Spinal cord (tissue), 10 donors: Measurements from ENCODE around the gene PTPN2. TPM values are rescaled to one million over a fixed set of nuclear protein-coding genes. Genes with fewer than 3 reads are reported as not detected.
"Not testable (repeated sequence)": the region's sequence is repeated elsewhere in the genome, so short reads cannot be mapped to it uniquely, and the experiment has no call there.

Source experiments
- DNase-seq, 6 donors: peaks; one replicate each; pipeline versions ENCODE4 v3.0.0 to v3.0.0-alpha.2; 2013 to 2015; ENCODE audit warnings: low spot score in 6 of 6, low read depth in 4 of 6
- H3K27ac ChIP-seq: one replicate; pipeline ENCODE4 v1.5.1; 2013; ENCODE audit warnings: low read depth, low read length, control low read depth
- H3K27me3 ChIP-seq: one replicate; pipeline ENCODE4 v1.6.1; 2013; ENCODE audit warnings: low read length; ENCODE audit not compliant: control insufficient read depth, insufficient read depth
- H3K36me3 ChIP-seq: one replicate; pipeline ENCODE4 v1.6.1; 2013; ENCODE audit warnings: low read length; ENCODE audit not compliant: control insufficient read depth, insufficient read depth
- H3K4me1 ChIP-seq: one replicate; pipeline ENCODE4 v1.6.1; 2013; ENCODE audit warnings: low read length; ENCODE audit not compliant: control insufficient read depth, insufficient read depth
- H3K4me3 ChIP-seq: one replicate; pipeline ENCODE4 v1.5.1; 2013; ENCODE audit warnings: low read depth, low read length, control low read depth
- H3K9me3 ChIP-seq: one replicate; pipeline ENCODE4 v1.6.1; 2013; ENCODE audit warnings: low read length; ENCODE audit not compliant: control insufficient read depth, insufficient read depth
- whole genome bisulfite sequencing: methylation state at CpG from one replicate; pipeline ENCODE4 v1.1.5; 2013; ENCODE audit warnings: missing lambda C conversion rate; ENCODE audit not compliant: insufficient coverage; 5-methylcytosine and 5-hydroxymethylcytosine counted together
- polyA plus RNA-seq, 2 donors: library from polyadenylated mRNA; unstranded; fragments of 120-200 nt; gene quantifications; one replicate each; pipeline ENCODE4 v1.2.1, GENCODE V29; 2013; ENCODE audit not compliant: insufficient read length in 2 of 2
- total RNA-seq, 2 donors: library from RNA; depleted of rRNA in 1 of 2; stranded (reverse); fragments of 120-200 nt in 1 of 2; fragments of >200 nt in 1 of 2; gene quantifications; one replicate each; pipeline versions ENCODE4 v1.2.3 to v1.2.4, GENCODE V29; 2013 to 2014
- donor health status: healthy.

The PTPN2 gene
- total and polyA plus RNA-seq, 4 donors: 28.4 to 40.9 (median 31.3) TPM

DNA sequence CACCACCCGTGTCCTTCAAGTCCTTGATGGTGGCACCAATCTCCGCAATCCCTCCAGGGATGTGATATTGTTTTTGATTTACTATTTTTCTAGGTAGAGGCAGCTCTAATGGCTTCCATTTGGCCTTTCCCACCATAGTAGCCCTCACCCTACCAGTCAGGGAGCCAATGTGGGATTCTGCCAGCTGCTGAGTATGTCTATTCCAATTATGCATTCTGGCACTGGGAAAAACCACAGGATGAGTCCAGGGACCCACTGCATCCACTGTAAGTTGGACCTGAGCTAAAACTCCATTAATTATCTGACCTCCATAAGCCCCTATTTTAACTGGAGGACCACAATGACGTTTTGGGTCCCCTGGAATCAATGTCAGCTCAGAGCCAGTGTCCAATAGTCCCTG, 125.5 kb downstream of the PTPN2 start:
- not testable (repeated sequence) for DNase-seq

DNA sequence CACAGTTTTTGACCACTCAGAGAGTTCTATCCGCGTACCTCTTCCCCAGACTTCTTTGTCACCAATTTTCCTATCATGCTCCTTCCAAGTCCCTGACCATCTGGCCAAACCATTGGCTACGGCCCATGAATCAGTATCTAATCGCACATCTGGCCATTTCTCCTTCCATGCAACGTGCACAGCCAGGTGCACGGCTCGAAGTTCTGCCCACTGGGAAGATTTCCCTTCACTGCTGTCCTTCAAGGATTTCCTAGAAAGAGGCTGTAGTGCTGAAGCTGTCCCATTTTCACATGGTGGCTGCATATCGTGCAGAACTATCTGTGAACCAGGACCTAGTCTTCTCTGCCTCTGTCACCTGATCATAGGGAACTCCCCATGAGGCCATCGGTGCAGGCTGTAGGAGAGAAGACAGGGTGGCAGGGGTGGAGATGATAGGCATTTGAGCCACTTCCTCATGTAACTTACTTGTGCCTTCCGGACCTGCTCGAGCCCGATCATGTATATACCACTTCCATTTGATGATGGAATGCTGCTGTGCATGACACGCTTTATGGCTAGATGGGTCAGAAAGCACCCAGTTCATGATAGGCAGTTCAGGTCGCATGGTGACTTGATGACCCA, 127.3 kb downstream of the PTPN2 start:
- not testable (repeated sequence) for H3K27ac ChIP-seq, DNase-seq, H3K9me3 ChIP-seq, H3K36me3 ChIP-seq, H3K27me3 ChIP-seq, H3K4me3 ChIP-seq, H3K4me1 ChIP-seq
- 92% methylated on average over 13 of the region's 14 CpGs for WGBS

More for the DNA sequence above, 125.5 kb downstream of the PTPN2 start:
- WGBS: 80% methylated on average over 1 of the region's 3 CpGs
- H3K4me3 ChIP-seq, H3K27ac ChIP-seq, H3K27me3 ChIP-seq, H3K36me3 ChIP-seq, H3K9me3 ChIP-seq, H3K4me1 ChIP-seq: not testable (repeated sequence)

DNA sequence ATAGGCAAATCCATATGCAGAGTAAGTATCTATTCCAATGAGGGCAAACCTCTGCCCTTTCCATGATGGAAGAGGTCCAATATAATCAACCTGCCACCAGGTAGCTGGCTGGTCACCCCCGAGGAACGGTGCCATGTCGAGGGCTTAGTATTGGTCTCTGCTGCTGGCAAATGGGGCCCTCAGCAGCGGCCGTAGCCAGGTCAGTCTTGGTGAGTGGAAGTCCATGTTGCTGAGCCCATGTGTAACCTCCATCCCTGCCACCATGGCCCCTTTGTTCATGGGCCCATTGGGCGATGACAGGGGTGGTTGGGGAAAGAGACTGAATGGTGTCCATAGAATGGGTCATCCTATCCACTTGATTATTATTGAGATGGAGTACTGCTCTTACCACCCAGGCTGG, 128.4 kb downstream of the PTPN2 start:
- H3K36me3 ChIP-seq, H3K27me3 ChIP-seq, DNase-seq, H3K9me3 ChIP-seq, H3K27ac ChIP-seq, H3K4me1 ChIP-seq, H3K4me3 ChIP-seq: not testable (repeated sequence)
- WGBS: 98% methylated on average over 5 of the region's 6 CpGs

DNA sequence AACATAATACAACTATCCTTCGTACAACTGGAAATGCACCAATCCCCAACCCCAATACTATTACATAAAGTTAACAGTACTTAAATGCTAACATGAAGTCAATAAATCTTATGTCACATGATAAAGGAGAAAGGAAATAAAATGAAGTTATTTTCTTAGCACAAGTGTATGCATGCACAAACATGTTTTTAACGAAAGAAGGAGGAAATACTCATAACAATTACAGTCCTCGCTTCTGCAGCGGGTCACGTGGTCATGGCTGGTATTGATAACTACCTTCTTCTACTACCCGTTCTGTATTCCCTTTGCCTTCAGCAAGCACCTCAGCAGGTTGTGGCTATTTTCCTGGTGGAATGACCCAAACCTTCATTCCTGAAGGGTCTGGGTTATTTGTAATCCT, 129.5 kb downstream of the PTPN2 start:
- no peaks in the 10 kb centered on the region for H3K36me3 ChIP-seq
- H3K4me3 ChIP-seq: no peak overlapping the region
- no peak overlapping the region for H3K27ac ChIP-seq
- no peaks in the 10 kb centered on the region for H3K27me3 ChIP-seq
- no peak for DNase-seq
- H3K4me1 ChIP-seq: no peaks in the 10 kb centered on the region
- WGBS: 90% methylated on average over 2 of the region's 6 CpGs
- H3K9me3 ChIP-seq: no peaks in the 10 kb centered on the region

DNA sequence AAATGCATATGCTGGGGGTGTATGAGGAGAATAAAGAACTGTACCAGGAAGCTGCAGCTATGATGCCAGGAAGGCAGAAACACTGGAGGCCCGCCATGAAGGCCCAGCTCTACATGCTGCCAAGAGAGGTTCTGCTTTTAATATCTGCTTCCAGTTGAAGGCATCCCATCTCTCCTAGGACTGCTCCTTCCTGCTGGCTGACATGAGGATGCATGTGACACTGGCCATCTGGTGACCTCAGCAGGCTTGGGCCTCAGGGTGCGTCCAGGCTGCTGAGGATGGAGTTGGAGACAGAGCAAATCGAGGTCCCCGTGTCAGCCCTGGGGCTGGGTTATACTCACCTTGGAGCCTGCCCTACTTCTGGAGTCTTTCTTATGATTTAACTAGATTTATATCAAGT, 132.1 kb downstream of the PTPN2 start:
- Histone ChIP-seq H3K36me3 (no peaks in the 10 kb centered on the region), H3K27ac (no peak overlapping the region), H3K27me3 (no peaks in the 10 kb centered on the region), H3K4me3 (no peak overlapping the region), H3K4me1 (no peaks in the 10 kb centered on the region), H3K9me3 (no peaks in the 10 kb centered on the region)
- 78% methylated on average over 1 of the region's 4 CpGs for WGBS
- no peak for DNase-seq

DNA sequence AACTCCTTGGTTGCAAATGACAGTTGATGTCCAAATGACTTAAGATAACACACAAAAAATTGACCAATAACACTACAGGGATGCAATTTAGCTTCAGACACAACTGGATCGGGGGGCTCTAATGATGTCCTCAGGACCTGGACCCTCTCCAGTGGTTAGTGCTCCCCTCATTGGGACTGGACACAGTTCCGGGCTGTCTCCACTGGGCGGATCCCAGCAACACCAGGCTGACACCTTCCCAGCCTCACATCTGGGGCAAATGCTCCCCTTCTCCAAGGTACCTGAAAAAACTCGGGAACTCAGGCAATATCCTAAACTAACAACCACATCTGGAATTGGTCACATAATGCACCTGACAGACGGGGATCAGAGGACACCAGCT, 132.5 kb downstream of the PTPN2 start:
- H3K27ac ChIP-seq: no peak overlapping the region
- no peaks in the 10 kb centered on the region for H3K27me3 ChIP-seq
- no peaks in the 10 kb centered on the region for H3K4me1 ChIP-seq
- no peak for DNase-seq
- H3K9me3 ChIP-seq: no peaks in the 10 kb centered on the region
- H3K36me3 ChIP-seq: no peaks in the 10 kb centered on the region
- no peak overlapping the region for H3K4me3 ChIP-seq
- 97% methylated on average over 3 of the region's 5 CpGs for WGBS

DNA sequence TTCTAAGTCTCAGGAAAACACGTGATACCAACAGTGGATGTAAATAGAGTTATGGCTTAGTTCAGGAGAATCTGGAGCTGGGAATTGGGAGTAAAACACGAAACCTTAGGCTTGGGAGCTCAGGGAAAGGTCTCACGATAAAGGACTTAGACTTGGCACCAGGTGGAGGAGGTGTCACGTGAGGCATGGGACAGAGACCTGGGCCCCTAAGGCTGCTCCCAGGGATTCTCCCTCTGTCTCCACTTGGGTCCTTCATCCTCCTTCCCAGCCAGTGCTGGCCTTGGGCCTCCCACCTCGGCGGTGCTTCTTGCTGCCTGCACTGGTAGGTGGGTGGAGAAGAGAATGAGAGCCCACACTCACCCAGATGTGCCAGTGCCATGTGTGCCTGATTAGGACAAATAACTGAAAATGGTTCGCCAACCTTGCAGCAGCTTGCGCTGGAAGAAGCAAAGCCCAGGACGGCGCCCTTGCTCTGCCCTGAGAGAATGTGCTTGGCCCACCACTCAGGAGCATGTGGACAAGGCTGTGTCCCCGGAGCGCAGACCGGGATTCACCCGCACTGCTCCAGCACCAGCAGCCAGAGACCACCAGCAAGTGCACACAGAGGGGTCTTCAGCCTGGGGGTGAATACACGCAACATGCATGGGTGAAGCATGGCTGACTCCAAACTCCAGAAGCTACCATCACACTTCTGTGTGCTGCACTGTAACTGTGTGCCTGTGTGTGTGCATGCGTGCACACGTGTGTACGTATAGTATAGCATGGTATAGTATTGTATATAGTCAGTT, 133.1 kb downstream of the PTPN2 start:
- Histone ChIP-seq H3K4me3 (no peak overlapping the region), H3K36me3 (no peaks in the 10 kb centered on the region), H3K9me3 (no peaks in the 10 kb centered on the region), H3K4me1 (no peaks in the 10 kb centered on the region), H3K27ac (no peak overlapping the region), H3K27me3 (no peaks in the 10 kb centered on the region)
- no peak for DNase-seq
- 97% methylated on average over 14 of the region's 18 CpGs for WGBS

DNA sequence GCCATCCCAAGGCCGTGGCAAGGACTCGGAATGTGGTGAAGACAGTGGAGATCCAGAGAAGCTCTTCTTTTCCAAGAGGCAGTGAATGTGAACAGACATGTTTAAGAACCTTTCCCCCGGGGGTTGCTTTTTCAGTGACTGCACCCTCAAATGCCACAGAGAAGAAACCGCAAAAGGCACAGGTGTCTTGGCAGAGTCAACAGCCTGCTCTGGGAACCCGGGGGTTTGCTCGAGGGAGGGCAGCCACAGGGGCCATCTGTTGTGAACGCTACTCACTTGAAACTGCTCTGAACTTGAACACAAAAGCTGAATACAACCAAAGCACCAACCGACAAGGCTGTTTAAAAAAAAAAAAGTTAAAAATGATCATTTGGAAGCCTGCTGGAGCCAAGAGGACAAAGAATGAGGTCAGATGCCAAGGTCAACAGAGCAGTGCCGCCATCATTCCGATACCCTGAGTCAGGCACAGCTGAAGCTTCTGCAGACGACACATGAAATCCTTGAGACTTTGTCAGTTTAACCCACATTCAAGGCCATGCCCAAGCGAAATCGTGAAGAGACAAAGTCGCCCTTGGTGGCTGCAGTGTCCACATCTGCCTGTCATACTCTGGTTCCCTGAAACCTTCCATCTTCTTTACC, 133.8 kb downstream of the PTPN2 start:
- Histone ChIP-seq H3K27ac (no peak overlapping the region), H3K9me3 (no peaks in the 10 kb centered on the region), H3K36me3 (no peaks in the 10 kb centered on the region), H3K4me1 (no peaks in the 10 kb centered on the region), H3K4me3 (no peak overlapping the region), H3K27me3 (no peaks in the 10 kb centered on the region)
- peak in 1 of 6 donors; percentile 12 for DNase-seq
- 85% methylated on average over 10 of the region's 14 CpGs for WGBS

DNA sequence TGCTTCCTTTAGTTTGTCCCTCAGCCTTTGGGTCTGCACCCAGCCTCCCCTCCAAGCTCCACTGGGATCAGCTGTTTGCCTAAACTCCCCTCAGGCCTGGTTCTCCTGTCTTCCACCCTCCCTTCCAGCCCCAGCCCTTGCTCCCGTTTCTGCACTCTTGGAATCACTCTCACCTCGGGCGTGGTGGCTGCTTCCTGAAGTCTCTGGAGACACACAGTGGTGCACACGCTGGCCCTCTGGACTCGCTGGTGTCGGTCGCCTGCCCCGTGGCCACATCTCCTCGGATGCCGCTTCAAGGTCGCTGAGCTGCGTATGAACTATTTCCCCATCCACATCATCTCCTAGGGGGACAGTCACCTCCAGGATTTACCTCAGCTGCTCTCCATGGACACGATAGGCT, 134.9 kb downstream of the PTPN2 start:
- no peak overlapping the region for H3K27ac ChIP-seq
- H3K4me3 ChIP-seq: no peak overlapping the region
- DNase-seq: no peak
- no peaks in the 10 kb centered on the region for H3K4me1 ChIP-seq
- no peaks in the 10 kb centered on the region for H3K9me3 ChIP-seq
- no peaks in the 10 kb centered on the region for H3K36me3 ChIP-seq
- H3K27me3 ChIP-seq: no peaks in the 10 kb centered on the region
- WGBS: 70% methylated on average over 7 of the region's 13 CpGs

DNA sequence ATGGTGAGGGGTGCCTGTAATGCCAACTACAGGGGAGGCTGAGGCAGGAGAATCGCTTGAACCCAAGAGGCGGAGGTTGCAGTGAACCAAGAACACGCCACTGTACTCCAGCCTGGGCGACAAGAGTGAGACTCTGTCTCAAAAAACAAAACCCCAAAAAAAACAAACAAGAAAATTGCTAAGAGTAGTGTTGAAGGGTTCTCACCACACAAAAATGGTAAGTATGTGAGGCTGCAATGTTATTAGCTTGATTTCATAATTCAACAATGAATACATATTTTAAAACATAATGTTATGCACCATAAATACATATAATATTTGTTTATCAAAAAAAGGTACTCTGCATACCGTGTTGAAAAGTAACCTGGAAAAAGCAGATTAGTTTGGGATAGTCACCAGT, 135.4 kb downstream of the PTPN2 start:
- WGBS: 100% methylated on average over 2 of the region's 5 CpGs
- H3K9me3 ChIP-seq: no peaks in the 10 kb centered on the region
- no peaks in the 10 kb centered on the region for H3K27me3 ChIP-seq
- no peak overlapping the region for H3K27ac ChIP-seq
- DNase-seq: no peak
- H3K4me1 ChIP-seq: no peaks in the 10 kb centered on the region
- H3K4me3 ChIP-seq: no peak overlapping the region
- no peaks in the 10 kb centered on the region for H3K36me3 ChIP-seq
